NCI-H2171 treated with DMSO at 0.1 percent for 48 hours (cell line): ENCODE measurements around the gene FMC1.
"Not testable (repeated sequence)": the region's sequence is repeated elsewhere in the genome, so short reads cannot be mapped to it uniquely, and the experiment has no call there.

Experiments used
- DNase-seq: peaks from one replicate; lab custom pipeline; 2025; lab: John Stamatoyannopoulos, UW

Gene FMC1

GRCh38 chr7:139341058-139341775 lies at the start of gene FMC1:
Gene FMC1, plus strand, starts transcription at chr7:139341337. Its CDS starts 48 bp downstream, at chr7:139341385.
- peak; percentile 94 for DNase-seq

GRCh38 chr7:139292821-139293220 lies 48.3 kb upstream of the FMC1 start:
- no peak for DNase-seq

- DNase-seq, result no peak
These were observed 47.6 kb upstream of the FMC1 start for GRCh38 chr7:139293534-139293933.

- no peak for DNase-seq
These were observed 46.9 kb upstream of the FMC1 start for GRCh38 chr7:139294241-139294640.

- DNase-seq, result no peak
These were observed 46.1 kb upstream of the FMC1 start for GRCh38 chr7:139294951-139295575.

- no peak for DNase-seq
These were observed 43.3 kb upstream of the FMC1 start for GRCh38 chr7:139297795-139298194.

GRCh38 chr7:139299296-139299695 lies 41.8 kb upstream of the FMC1 start:
- DNase-seq, result no peak

- no peak for DNase-seq
These were observed 40.7 kb upstream of the FMC1 start for GRCh38 chr7:139300390-139300789.

- DNase-seq, result no peak
These were observed 36.6 kb upstream of the FMC1 start for GRCh38 chr7:139304517-139304916.

- DNase-seq, result no peak
These were observed 23.1 kb upstream of the FMC1 start for GRCh38 chr7:139317939-139318505.

GRCh38 chr7:139321071-139321745 lies 19.9 kb upstream of the FMC1 start:
- no peak for DNase-seq

- not testable (repeated sequence) for DNase-seq
These were observed 16.4 kb upstream of the FMC1 start for GRCh38 chr7:139324709-139325108.

GRCh38 chr7:139328375-139328774 lies 12.8 kb upstream of the FMC1 start:
- DNase-seq, result no peak

- no peak for DNase-seq
These were observed 12.0 kb upstream of the FMC1 start for GRCh38 chr7:139329119-139329518.

GRCh38 chr7:139330333-139331030 lies 10.7 kb upstream of the FMC1 start:
- DNase-seq, result no peak

GRCh38 chr7:139332697-139333359 lies 8.3 kb upstream of the FMC1 start:
- no peak for DNase-seq

- DNase-seq, result not testable (repeated sequence)
These were observed 7.7 kb upstream of the FMC1 start for GRCh38 chr7:139333443-139333842.

GRCh38 chr7:139334399-139335150 lies 6.6 kb upstream of the FMC1 start:
- no peak for DNase-seq

- no peak for DNase-seq
These were observed 2.1 kb upstream of the FMC1 start for GRCh38 chr7:139339025-139339424.

GRCh38 chr7:139339698-139340036 lies 1.5 kb upstream of the FMC1 start:
- no peak for DNase-seq
